PC-9 (cell line): Measurements from ENCODE around the gene FAAH2.

Source experiments
- CTCF ChIP-seq: fragments of 200-600 bp; sonication (generic); conservative IDR thresholded peaks from 2 replicates; pipeline ENCODE4 v1.6.1; 2017; ENCODE audit warnings: mixed run types, antibody characterized with exemption, mild to moderate bottlenecking, moderate library complexity
- EZH2 ChIP-seq: fragments of 200-600 bp; sonication (generic); IDR thresholded peaks from 2 replicates; pipeline ENCODE4 v1.8.0; 2017; ENCODE audit warnings: antibody characterized with exemption, low read depth

- TF ChIP-seq CTCF = no peak
- no peak for TF ChIP-seq EZH2
Observed at GRCh38 chrX:57406149-57406548, 119.6 kb downstream of the FAAH2 start.
